ENCODE data around the gene LDAH. TPM values are rescaled to one million over a fixed set of nuclear protein-coding genes. Genes with fewer than 3 reads are reported as not detected.

Gene LDAH
- total RNA-seq, 3 donors from 2014 or later, result 15.2 to 20.8 (median 18.8) TPM

DNA sequence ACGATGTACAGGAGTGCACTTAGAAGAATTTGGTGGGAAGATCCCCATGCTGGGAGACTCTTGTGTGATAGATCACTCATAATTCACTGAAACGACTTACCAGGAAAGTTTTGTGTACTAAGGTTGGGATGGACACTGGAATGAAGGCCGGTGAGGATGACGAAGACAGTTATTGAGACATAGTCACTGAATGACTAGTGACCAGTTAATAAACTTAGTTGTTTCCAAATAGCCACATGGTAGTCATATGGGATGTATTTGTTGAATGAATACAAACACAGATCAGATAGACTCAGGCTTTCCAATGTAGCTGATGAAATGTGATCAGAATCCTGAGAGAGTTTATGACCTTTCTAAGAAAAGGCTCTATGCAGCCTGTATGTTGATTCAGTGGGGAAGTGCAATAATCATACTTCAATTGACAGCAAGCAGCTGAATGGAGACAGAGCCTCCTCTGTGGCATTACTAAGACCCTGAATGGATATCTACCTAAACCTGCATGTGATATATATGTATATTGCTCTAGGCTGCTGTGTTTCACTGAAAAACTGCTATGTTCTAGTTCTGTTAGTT is 135.6 kb downstream of the LDAH start:
- TF ChIP-seq CTCF (IDR thresholded peaks at IDR 0.05), result no peak
- Histone ChIP-seq H3K36me3 (ENCODE audit: low read depth) (no peaks in the 10 kb centered on the region), H3K9me3 (no peaks in the 10 kb centered on the region), H3K4me3 (no peak overlapping the region), H3K4me1 (ENCODE audit: low read depth) (peaks cover 8% of the 10 kb centered on the region)
- DNase-seq (no peak), ATAC-seq (no peak)
- intact Hi-C loops (cut with DNase I, micrococcal nuclease), result no loop called here

DNA sequence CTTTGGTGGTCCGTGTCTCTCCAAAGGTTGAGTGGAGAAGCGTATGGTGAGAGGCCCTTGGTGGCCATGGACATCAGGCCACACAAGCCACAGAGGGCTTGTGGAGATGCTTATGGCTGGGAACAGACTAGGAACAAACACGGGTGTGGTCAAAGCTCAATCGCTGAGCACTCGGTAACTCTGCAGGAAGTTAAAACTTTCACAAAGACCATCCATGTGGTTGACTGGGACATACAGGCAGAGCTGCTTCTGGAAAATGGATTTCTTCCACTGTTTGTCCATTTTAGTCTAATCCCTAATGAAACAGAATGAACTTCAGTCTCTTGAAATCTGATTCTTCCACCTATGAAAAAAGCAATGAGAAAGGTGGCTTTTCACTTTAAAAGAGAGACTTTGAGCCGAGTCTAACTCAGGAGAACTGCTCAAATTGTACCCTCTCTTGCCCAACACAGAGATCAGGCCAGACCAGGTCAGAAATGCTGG is 138.3 kb downstream of the LDAH start:
- intact Hi-C loops (cut with DNase I, micrococcal nuclease), result no loop called here
- no peak overlapping the region for H3K4me3 ChIP-seq
- H3K4me1 ChIP-seq (ENCODE audit: low read depth), result no peaks in the 10 kb centered on the region
- ATAC-seq (peak; percentile 14), DNase-seq (no peak)
- H3K36me3 ChIP-seq (ENCODE audit: low read depth), result no peaks in the 10 kb centered on the region
- no peaks in the 10 kb centered on the region for H3K9me3 ChIP-seq
- no peak for TF ChIP-seq CTCF (IDR thresholded peaks at IDR 0.05)

DNA sequence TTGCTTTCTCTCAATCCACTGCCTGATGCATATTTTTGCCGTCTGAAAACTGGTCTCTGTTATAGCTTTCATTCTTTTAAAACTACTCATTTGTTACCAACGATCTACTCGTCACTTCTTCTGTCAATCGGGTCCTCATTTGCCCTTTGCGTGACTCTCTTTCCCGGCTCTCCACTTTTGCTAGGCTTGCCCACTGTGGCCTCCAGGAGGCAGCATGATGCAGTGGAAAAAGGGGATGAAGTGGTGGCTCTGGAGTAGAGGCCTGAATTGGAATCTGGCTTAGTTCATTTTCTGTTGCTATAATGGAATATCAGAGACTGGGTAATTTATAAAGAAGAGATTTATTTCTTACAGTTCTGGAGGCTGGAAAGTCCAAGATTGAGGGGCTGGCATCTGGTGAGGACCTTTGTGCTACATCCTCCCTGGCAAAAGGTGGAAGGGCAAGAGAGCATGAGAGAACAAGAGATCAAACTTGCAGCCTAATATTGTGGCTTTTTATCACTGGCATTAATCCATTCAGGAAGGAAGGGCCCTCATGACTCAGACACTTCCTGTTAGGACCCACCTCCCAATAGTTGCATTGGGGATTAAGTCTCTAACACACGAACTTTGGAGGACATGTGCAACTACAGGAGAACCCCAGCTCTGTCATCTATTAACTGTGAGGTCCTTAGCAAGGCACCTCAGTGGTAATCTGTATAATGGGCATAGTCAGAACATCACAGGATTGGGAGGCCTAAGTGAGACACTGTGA is 140.6 kb downstream of the LDAH start:
- no peaks in the 10 kb centered on the region for H3K4me1 ChIP-seq (ENCODE audit: low read depth)
- intact Hi-C loops (cut with DNase I, micrococcal nuclease), result no loop called here
- ATAC-seq, result peak; percentile 31
- no peak for TF ChIP-seq CTCF (IDR thresholded peaks at IDR 0.05)
- H3K36me3 ChIP-seq (ENCODE audit: low read depth), result no peaks in the 10 kb centered on the region
- no peak for DNase-seq
- H3K9me3 ChIP-seq, result no peaks in the 10 kb centered on the region
- no peak overlapping the region for H3K4me3 ChIP-seq

GRCh38 chr2:20680744-20681375 is 142.0 kb downstream of the LDAH start:
- H3K36me3 ChIP-seq (ENCODE audit: low read depth), result no peaks in the 10 kb centered on the region
- no peak overlapping the region for H3K4me3 ChIP-seq
- no peak for TF ChIP-seq CTCF (IDR thresholded peaks at IDR 0.05)
- ATAC-seq (no peak), DNase-seq (no peak)
- peaks cover 11% of the 10 kb centered on the region for H3K4me1 ChIP-seq (ENCODE audit: low read depth)
- no peaks in the 10 kb centered on the region for H3K9me3 ChIP-seq
- intact Hi-C loops (cut with DNase I, micrococcal nuclease), result no loop called here

GRCh38 chr2:20678780-20679179 is 144.1 kb downstream of the LDAH start:
- DNase-seq (no peak), ATAC-seq (no peak)
- intact Hi-C loops (cut with DNase I, micrococcal nuclease), result no loop called here
- Histone ChIP-seq H3K4me1 (ENCODE audit: low read depth) (peaks cover 18% of the 10 kb centered on the region), H3K4me3 (no peak overlapping the region), H3K36me3 (ENCODE audit: low read depth) (no peaks in the 10 kb centered on the region), H3K9me3 (no peaks in the 10 kb centered on the region)
- no peak for TF ChIP-seq CTCF (IDR thresholded peaks at IDR 0.05)

All from mucosa of descending colon (tissue), 3 donors.